ENCODE data around the gene FAAP20. TPM values are rescaled to one million over a fixed set of nuclear protein-coding genes. Genes with fewer than 3 reads are reported as not detected.

The FAAP20 gene
- total and polyA plus RNA-seq, 7 donors, result 17.8 to 48.1 (median 22.1) TPM

DNA sequence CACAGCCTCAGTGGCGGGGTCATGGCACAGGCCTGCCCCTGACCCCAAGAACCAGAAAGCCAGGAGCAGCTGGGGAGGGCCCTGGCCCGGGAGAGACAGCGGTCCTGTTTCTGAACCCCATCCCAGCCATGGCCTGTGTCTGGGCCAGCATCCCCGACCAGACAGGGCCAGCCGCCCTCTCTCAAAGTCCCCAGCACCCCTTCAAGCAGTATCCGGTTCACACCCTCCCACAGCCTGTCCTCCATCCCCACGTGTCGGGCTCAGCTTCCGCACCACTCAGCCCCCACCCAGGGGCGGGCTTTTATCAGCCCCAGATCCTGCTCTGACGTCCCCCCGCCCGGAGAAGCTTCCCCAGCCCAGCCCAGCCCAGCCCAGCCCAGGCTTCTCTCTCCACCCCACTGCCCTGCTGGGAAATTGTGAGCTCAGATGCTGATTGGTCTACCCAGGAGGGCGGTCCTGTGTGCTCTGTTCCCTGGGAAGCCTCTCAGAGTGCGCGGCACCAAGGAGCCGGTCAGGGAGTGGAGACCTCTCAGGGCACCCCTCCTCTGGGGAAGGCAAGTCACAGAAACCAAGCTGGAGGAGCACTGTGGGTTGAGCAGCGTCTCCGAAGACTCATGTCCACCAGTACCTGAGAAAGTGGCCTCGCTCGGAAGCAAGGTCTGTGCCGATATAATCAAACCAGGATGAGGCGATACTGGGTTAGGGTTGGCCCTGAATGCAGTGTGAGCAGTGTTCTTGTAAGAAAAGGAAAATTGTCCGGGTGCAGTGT lies 4.7 kb upstream of the FAAP20 start:
- peak; percentile 92 to 94 for DNase-seq
- Histone ChIP-seq H3K27ac (peak overlapping the region; percentile 77), H3K36me3 (ENCODE audit: insufficient read depth in 1 of 2, low read depth in 1 of 2) (no peaks in the 10 kb centered on the region), H3K9me3 (no peaks in the 10 kb centered on the region), H3K4me1 (peaks cover 22% of the 10 kb centered on the region), H3K27me3 (ENCODE audit: insufficient read depth in 3 of 3, low read length in 2 of 3) (no peaks in the 10 kb centered on the region), H3K4me3 (peak overlapping the region; percentile 70)
- TF ChIP-seq CTCF (IDR thresholded peaks at IDR 0.05), result no peak
- 5 to 6% (median 6%) methylated on average over 23 to 24 of the region's 24 CpGs for WGBS, 3 donors
- intact Hi-C loops (cut with DNase I), result loop anchor here (2.0 to 5.0 kb wide), 2 partner anchors 113 to 182 kb away; no protein-coding TSS in a partner anchor
- ATAC-seq, result peak; percentile 79 to 84 (median 83)

DNA sequence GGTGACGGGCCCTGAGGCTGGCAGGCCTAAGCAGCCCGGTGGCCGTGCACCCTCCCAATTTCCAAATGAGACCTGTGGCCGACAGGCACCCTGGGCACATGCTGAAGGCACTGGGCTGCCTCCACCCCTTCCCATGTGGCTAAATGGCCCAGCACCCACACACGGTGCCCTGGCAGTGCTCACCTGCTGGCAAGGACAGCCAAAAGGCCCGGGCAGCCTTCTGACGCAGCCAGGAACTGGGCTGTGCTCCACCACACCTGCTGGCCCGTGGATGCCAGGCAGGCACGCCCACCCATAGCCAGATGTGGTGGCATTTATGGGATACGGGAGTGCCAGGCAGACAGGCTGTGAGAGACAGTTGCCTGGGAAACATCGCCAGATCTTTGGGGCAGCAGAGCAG lies 4.0 kb upstream of the FAAP20 start:
- Histone ChIP-seq H3K27ac (peak overlapping the region; percentile 77), H3K27me3 (ENCODE audit: insufficient read depth in 3 of 3, low read length in 2 of 3) (no peaks in the 10 kb centered on the region), H3K9me3 (no peaks in the 10 kb centered on the region), H3K4me1 (peaks cover 20% of the 10 kb centered on the region), H3K36me3 (ENCODE audit: insufficient read depth in 1 of 2, low read depth in 1 of 2) (no peaks in the 10 kb centered on the region), H3K4me3 (peak overlapping the region; percentile 70)
- no peak for TF ChIP-seq CTCF (IDR thresholded peaks at IDR 0.05)
- WGBS, 3 donors, result 33 to 46% (median 36%) methylated on average over 10 to 11 of the region's 11 CpGs
- DNase-seq (no peak), ATAC-seq (peak in 1 of 4 donors; percentile 7)
- intact Hi-C loops (cut with DNase I), result loop anchor here (2.0 to 5.0 kb wide), 2 partner anchors 114 to 182 kb away; no protein-coding TSS in a partner anchor

- WGBS, 3 donors, result 82 to 92% (median 84%) methylated on average over 10 of the region's 10 CpGs
- peaks cover 27% of the 10 kb centered on the region for H3K4me1 ChIP-seq
- H3K27ac ChIP-seq, result peak overlapping the region; percentile 36
- H3K9me3 ChIP-seq, result no peaks in the 10 kb centered on the region
- no peak for TF ChIP-seq CTCF (IDR thresholded peaks at IDR 0.05)
- ATAC-seq (no peak), DNase-seq (no peak)
- H3K36me3 ChIP-seq (ENCODE audit: insufficient read depth in 1 of 2, low read depth in 1 of 2), result peaks cover 0 to under 1% of the 10 kb centered on the region in 2 donors
- H3K4me3 ChIP-seq, result no peak overlapping the region
- no peaks in the 10 kb centered on the region for H3K27me3 ChIP-seq (ENCODE audit: insufficient read depth in 3 of 3, low read length in 2 of 3)
- intact Hi-C loops (cut with DNase I), result loop anchor here (2.0 to 5.0 kb wide), 2 partner anchors 115 to 183 kb away; no protein-coding TSS in a partner anchor
These were observed 3.2 kb upstream of the FAAP20 start for GRCh38 chr1:2197707-2198165.

DNA sequence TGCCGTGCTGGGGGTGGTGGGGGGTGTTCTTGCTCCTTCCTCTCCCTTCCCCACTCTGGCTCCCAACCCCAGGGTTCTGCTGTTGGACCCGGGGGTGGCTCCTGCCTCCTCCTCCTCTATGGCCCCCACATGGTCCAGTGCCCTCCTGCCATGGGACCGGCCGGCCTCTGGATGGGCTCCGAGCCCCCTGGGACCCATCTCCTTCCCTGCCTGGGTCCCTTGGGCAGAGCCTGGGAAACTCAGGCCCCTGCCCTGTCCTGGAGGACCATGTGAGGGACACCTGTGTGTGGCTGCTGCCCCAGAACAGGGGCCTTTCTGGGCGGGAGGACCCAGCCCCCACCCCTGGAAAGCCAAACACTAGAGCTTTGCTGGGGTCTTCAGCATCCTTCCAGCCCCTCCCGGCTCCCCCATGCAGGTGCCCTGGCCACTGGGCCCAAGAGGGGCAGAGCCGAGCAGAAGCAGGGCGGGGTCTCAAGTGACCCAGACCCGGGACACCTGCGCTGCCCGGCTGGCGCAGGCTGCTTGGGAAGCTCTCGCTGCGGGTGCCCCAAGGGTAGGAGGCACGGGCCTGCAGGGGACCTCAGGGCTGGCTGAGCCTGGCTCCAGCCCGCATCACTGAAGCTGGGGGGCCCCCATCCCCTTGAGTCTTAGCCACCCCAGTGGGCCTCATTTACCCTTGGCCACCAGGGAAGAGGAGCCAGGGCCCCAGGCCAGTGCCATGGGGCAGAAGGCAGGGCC lies 2.5 kb upstream of the FAAP20 start:
- ATAC-seq (no peak), DNase-seq (no peak)
- H3K36me3 ChIP-seq (ENCODE audit: insufficient read depth in 1 of 2, low read depth in 1 of 2), result peaks cover 0 to 2% of the 10 kb centered on the region in 2 donors
- peaks cover 34% of the 10 kb centered on the region for H3K4me1 ChIP-seq
- no peak for TF ChIP-seq CTCF (IDR thresholded peaks at IDR 0.05)
- WGBS, 3 donors, result 86 to 88% (median 87%) methylated on average over 11 to 17 of the region's 17 CpGs
- no peaks in the 10 kb centered on the region for H3K27me3 ChIP-seq (ENCODE audit: insufficient read depth in 3 of 3, low read length in 2 of 3)
- peak overlapping the region; percentile 36 for H3K27ac ChIP-seq
- no peaks in the 10 kb centered on the region for H3K9me3 ChIP-seq
- intact Hi-C loops (cut with DNase I), result loop anchor here in 1 of 2 donors (5.0 kb wide), 1 partner anchor 115 kb away; no protein-coding TSS in a partner anchor
- no peak overlapping the region for H3K4me3 ChIP-seq

Measured in psoas muscle (tissue), 8 donors.